ENCODE results near the gene OTOA.
"Not testable (repeated sequence)": the region's sequence is repeated elsewhere in the genome, so short reads cannot be mapped to it uniquely, and the experiment has no call there.

Gene OTOA

DNA sequence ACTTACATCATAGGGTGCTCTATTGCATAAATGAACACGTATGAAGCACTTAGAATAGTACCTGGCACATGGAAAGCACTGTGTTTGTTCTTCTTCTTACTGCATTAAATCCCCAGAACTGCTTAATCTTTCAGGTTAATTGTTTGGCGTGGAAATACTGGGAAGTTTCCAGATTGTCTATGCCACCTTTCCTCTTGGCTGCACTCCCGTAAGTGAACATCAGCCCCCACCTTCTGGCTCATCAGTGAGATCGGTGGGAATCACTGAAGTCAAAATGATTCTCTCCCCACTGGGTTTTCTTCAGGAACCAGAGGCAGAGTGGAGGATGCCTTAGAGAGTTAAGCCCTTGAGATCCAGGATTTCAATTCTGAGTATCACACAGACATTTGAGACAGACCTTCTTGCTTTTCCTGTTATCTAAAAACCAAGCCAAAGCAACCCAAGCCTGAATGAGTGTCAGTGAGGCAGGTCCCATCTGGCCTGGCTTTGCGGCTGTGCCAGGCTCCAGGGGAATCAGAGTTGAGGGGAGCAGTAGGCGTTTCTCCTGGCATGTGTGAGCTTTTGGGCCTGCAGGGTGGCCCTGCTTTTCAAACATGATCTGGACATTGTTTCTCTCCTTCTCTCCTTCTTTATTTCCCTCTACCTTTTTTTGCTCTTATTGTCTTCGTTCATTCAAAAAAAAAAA lies 59.1 kb downstream of the OTOA start:
- 0 out of 2 replicates have a peak, but pooled peaks cover 4% of the 10 kb centered on the region for H3K27me3 ChIP-seq (ENCODE audit: insufficient read depth, low read length)
- H3K4me2 ChIP-seq (ENCODE audit: low read length), result no peak overlapping the region
- no peaks in the 10 kb centered on the region for H4K20me1 ChIP-seq (ENCODE audit: insufficient read depth, low read length)
- H3K9me3 ChIP-seq (ENCODE audit: low read length), result no peaks in the 10 kb centered on the region
- no peak overlapping the region for H3K4me3 ChIP-seq (ENCODE audit: low read depth, low read length, poor library complexity, severe bottlenecking)
- no peaks in the 10 kb centered on the region for H3K79me2 ChIP-seq (ENCODE audit: insufficient read depth, low read length)
- no peaks in the 10 kb centered on the region for H3K36me3 ChIP-seq (ENCODE audit: insufficient read depth, low read length)
- TF ChIP-seq EZH2 (IDR thresholded peaks at IDR 0.05; ENCODE audit: borderline replicate concordance, low read length), result no peak
- TF ChIP-seq, protein P1, sequence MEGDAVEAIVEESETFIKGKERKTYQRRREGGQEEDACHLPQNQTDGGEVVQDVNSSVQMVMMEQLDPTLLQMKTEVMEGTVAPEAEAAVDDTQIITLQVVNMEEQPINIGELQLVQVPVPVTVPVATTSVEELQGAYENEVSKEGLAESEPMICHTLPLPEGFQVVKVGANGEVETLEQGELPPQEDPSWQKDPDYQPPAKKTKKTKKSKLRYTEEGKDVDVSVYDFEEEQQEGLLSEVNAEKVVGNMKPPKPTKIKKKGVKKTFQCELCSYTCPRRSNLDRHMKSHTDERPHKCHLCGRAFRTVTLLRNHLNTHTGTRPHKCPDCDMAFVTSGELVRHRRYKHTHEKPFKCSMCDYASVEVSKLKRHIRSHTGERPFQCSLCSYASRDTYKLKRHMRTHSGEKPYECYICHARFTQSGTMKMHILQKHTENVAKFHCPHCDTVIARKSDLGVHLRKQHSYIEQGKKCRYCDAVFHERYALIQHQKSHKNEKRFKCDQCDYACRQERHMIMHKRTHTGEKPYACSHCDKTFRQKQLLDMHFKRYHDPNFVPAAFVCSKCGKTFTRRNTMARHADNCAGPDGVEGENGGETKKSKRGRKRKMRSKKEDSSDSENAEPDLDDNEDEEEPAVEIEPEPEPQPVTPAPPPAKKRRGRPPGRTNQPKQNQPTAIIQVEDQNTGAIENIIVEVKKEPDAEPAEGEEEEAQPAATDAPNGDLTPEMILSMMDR (IDR thresholded peaks at IDR 0.05; ENCODE audit: low read length), result no peak
- no peak overlapping the region for H3K9ac ChIP-seq (ENCODE audit: low read length)
- no peaks in the 10 kb centered on the region for H3K9me2 ChIP-seq (ENCODE audit: low read depth, low read length)
- H3F3A ChIP-seq (ENCODE audit: insufficient read depth, low read length), result no peaks in the 10 kb centered on the region
- H3K4me1 ChIP-seq (ENCODE audit: insufficient read depth, low read length, severe bottlenecking), result no peaks in the 10 kb centered on the region
- H3K27ac ChIP-seq (ENCODE audit: low read depth, low read length, poor library complexity, severe bottlenecking), result no peak overlapping the region
- no peak overlapping the region for H2AFZ ChIP-seq (ENCODE audit: low read length)

DNA sequence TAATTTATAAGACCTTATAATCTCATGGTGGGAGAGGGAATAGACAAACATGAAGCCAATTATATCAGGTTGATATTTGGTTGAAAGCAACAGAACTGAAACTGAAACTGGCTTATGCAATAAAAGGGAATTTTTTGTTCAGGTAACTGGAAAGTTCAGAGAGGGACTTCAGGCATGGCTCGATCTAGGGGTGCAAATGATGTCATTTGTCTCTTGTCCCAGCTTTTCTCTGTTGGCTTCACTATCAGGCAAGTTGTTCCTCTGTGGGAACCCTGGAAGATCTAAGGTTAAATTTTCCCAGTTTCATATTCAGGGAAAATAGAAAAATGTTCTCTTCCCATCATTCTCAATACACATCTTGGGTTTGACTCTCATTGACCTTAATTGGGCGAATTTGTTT lies 59.8 kb downstream of the OTOA start:
- no peaks in the 10 kb centered on the region for H3K9me3 ChIP-seq (ENCODE audit: low read length)
- H3K27ac ChIP-seq (ENCODE audit: low read depth, low read length, poor library complexity, severe bottlenecking), result no peak overlapping the region
- H3K4me3 ChIP-seq (ENCODE audit: low read depth, low read length, poor library complexity, severe bottlenecking), result no peak overlapping the region
- no peaks in the 10 kb centered on the region for H3K4me1 ChIP-seq (ENCODE audit: insufficient read depth, low read length, severe bottlenecking)
- 0 out of 2 replicates have a peak, but pooled peaks cover 4% of the 10 kb centered on the region for H3K27me3 ChIP-seq (ENCODE audit: insufficient read depth, low read length)
- H3K9ac ChIP-seq (ENCODE audit: low read length), result no peak overlapping the region
- TF ChIP-seq EZH2 (IDR thresholded peaks at IDR 0.05; ENCODE audit: borderline replicate concordance, low read length), result no peak
- TF ChIP-seq, protein P1 (IDR thresholded peaks at IDR 0.05; ENCODE audit: low read length), result no peak
- no peaks in the 10 kb centered on the region for H3F3A ChIP-seq (ENCODE audit: insufficient read depth, low read length)
- H2AFZ ChIP-seq (ENCODE audit: low read length), result no peak overlapping the region
- H3K36me3 ChIP-seq (ENCODE audit: insufficient read depth, low read length), result no peaks in the 10 kb centered on the region
- no peak overlapping the region for H3K4me2 ChIP-seq (ENCODE audit: low read length)
- no peaks in the 10 kb centered on the region for H4K20me1 ChIP-seq (ENCODE audit: insufficient read depth, low read length)
- no peaks in the 10 kb centered on the region for H3K79me2 ChIP-seq (ENCODE audit: insufficient read depth, low read length)
- H3K9me2 ChIP-seq (ENCODE audit: low read depth, low read length), result no peaks in the 10 kb centered on the region

DNA sequence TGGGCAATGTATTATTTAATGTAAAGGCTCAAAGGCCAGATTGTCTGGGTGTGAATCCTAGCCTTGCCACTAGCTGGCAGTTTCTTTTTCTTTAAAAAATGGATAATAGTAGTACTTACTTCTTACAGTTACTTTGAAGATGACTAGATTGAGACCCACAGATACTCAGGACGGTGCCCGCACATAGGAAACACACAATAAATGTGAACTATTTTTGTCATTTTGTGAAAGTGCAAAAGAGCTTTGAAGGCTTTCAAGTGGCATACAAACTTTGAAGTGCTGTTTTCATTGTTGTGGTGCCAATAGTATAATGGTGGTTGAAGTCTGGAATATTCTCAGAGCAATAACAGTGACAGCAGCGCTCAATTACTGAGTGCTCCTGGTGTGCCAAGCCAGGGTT lies 63.6 kb downstream of the OTOA start:
- no peak overlapping the region for H3K4me2 ChIP-seq (ENCODE audit: low read length)
- no peaks in the 10 kb centered on the region for H3F3A ChIP-seq (ENCODE audit: insufficient read depth, low read length)
- H3K4me3 ChIP-seq (ENCODE audit: low read depth, low read length, poor library complexity, severe bottlenecking), result no peak overlapping the region
- 0 out of 2 replicates have a peak, but pooled peaks cover 4% of the 10 kb centered on the region for H3K27me3 ChIP-seq (ENCODE audit: insufficient read depth, low read length)
- H4K20me1 ChIP-seq (ENCODE audit: insufficient read depth, low read length), result no peaks in the 10 kb centered on the region
- TF ChIP-seq, protein P1 (IDR thresholded peaks at IDR 0.05; ENCODE audit: low read length), result no peak
- no peak for TF ChIP-seq EZH2 (IDR thresholded peaks at IDR 0.05; ENCODE audit: borderline replicate concordance, low read length)
- H3K4me1 ChIP-seq (ENCODE audit: insufficient read depth, low read length, severe bottlenecking), result no peaks in the 10 kb centered on the region
- H3K9me2 ChIP-seq (ENCODE audit: low read depth, low read length), result no peaks in the 10 kb centered on the region
- H3K36me3 ChIP-seq (ENCODE audit: insufficient read depth, low read length), result no peaks in the 10 kb centered on the region
- no peaks in the 10 kb centered on the region for H3K79me2 ChIP-seq (ENCODE audit: insufficient read depth, low read length)
- H3K9ac ChIP-seq (ENCODE audit: low read length), result no peak overlapping the region
- H3K27ac ChIP-seq (ENCODE audit: low read depth, low read length, poor library complexity, severe bottlenecking), result no peak overlapping the region
- H3K9me3 ChIP-seq (ENCODE audit: low read length), result no peaks in the 10 kb centered on the region
- no peak overlapping the region for H2AFZ ChIP-seq (ENCODE audit: low read length)

DNA sequence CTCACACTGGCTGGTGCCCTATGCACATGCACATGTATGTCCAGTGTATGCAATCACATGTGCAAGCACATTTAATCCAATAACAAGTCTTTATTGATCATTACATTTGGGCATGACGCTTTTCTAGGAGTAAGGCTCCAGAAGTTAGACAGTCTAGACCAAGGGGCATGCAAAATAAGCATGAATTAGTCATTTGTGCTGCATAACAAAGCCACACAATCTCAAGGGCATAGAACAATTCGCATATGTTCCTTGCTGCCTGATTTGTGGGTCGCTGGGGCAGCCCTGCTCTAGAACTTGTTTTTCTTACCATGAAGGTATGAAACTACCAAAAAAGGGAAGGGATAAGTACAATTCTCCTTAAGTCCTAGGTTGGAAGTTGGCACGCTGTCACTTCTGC lies 67.5 kb downstream of the OTOA start:
- not testable (repeated sequence) for H3K9ac ChIP-seq (ENCODE audit: low read length); H2AFZ ChIP-seq (ENCODE audit: low read length); H3K4me2 ChIP-seq (ENCODE audit: low read length); H3K27ac ChIP-seq (ENCODE audit: low read depth, low read length, poor library complexity, severe bottlenecking); H3K27me3 ChIP-seq (ENCODE audit: insufficient read depth, low read length); H3K9me2 ChIP-seq (ENCODE audit: low read depth, low read length); H3K4me1 ChIP-seq (ENCODE audit: insufficient read depth, low read length, severe bottlenecking); H3K9me3 ChIP-seq (ENCODE audit: low read length); H3K36me3 ChIP-seq (ENCODE audit: insufficient read depth, low read length); H3F3A ChIP-seq (ENCODE audit: insufficient read depth, low read length); H3K4me3 ChIP-seq (ENCODE audit: low read depth, low read length, poor library complexity, severe bottlenecking); H4K20me1 ChIP-seq (ENCODE audit: insufficient read depth, low read length); H3K79me2 ChIP-seq (ENCODE audit: insufficient read depth, low read length)

DNA sequence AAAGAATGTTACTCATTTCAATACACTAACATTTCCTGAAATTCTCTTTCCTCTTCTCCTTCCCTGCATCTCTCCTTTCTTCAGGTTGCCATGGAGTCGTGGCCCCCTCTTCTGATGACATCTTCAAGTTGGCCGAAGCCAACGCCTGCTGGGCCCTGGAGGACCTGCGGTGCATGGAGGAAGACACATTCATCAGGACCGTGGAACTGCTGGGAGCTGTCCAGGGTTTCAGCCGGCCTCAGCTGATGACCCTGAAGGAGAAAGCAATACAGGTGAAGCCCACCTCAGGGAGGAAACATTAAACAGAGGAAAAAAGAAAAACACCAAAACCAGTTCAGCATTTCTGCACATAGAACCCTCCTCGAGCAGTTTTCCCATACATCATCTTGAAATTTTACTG lies 76.9 kb downstream of the OTOA start:
- not testable (repeated sequence) for H3K79me2 ChIP-seq (ENCODE audit: insufficient read depth, low read length); H3K4me2 ChIP-seq (ENCODE audit: low read length); H3K9me3 ChIP-seq (ENCODE audit: low read length); H3K27me3 ChIP-seq (ENCODE audit: insufficient read depth, low read length); H3K4me3 ChIP-seq (ENCODE audit: low read depth, low read length, poor library complexity, severe bottlenecking); H3K27ac ChIP-seq (ENCODE audit: low read depth, low read length, poor library complexity, severe bottlenecking); H4K20me1 ChIP-seq (ENCODE audit: insufficient read depth, low read length); H3K9ac ChIP-seq (ENCODE audit: low read length); H3K36me3 ChIP-seq (ENCODE audit: insufficient read depth, low read length); H3F3A ChIP-seq (ENCODE audit: insufficient read depth, low read length); H2AFZ ChIP-seq (ENCODE audit: low read length); H3K9me2 ChIP-seq (ENCODE audit: low read depth, low read length); H3K4me1 ChIP-seq (ENCODE audit: insufficient read depth, low read length, severe bottlenecking)

All from OCI-LY1 (cell line).